Measurements from ENCODE around the gene RASA3. TPM values are rescaled to one million over a fixed set of nuclear protein-coding genes. Genes with fewer than 3 reads are reported as not detected.

Gene RASA3
- total RNA-seq, 4 donors from 2014 or later = 25.0 to 43.1 (median 30.2) TPM

- TF ChIP-seq EP300 (IDR thresholded peaks at IDR 0.05) = no peak
- TF ChIP-seq POLR2AphosphoS5 (IDR thresholded peaks at IDR 0.05) = peak; percentile 89
- TF ChIP-seq POLR2A (IDR thresholded peaks at IDR 0.05) = peak; percentile 23 to 39
- TF ChIP-seq CTCF (IDR thresholded peaks at IDR 0.05) = peak in 2 of 4 experiments; percentile 9 to 17
- Histone ChIP-seq H3K4me1 (peaks cover 0 to 83% (median 54%) of the 10 kb centered on the region in 3 donors), H3K27me3 (no peaks in the 10 kb centered on the region), H3K4me3 (peak overlapping the region; percentile 31 to 47), H3K9me3 (no peaks in the 10 kb centered on the region), H3K27ac (peak overlapping the region; percentile 92 to 99 (median 95)), H3K36me3 (no peaks in the 10 kb centered on the region)
- 0% methylated on average over 1 of the region's 25 CpGs; no CpG with 5 or more reads in 1 of the 2 donors for WGBS, 2 donors (ENCODE audit: low coverage in 1 of 2)
- peak; percentile 92 for ATAC-seq
Observed at GRCh38 chr13:114065141-114065925, 67.1 kb downstream of the RASA3 start.

GRCh38 chr13:114064450-114065140, 67.8 kb downstream of the RASA3 start:
- peak; percentile 1 for ATAC-seq

GRCh38 chr13:114063545-114064449, 68.6 kb downstream of the RASA3 start:
- Histone ChIP-seq H3K4me1 (peaks cover 0 to 91% (median 50%) of the 10 kb centered on the region in 3 donors), H3K9me3 (no peaks in the 10 kb centered on the region), H3K27ac (peak overlapping the region; percentile 92 to 99 (median 95)), H3K4me3 (peak overlapping the region; percentile 31 to 47), H3K36me3 (no peaks in the 10 kb centered on the region), H3K27me3 (no peaks in the 10 kb centered on the region)
- peak; percentile 41 for ATAC-seq
- TF ChIP-seq EP300 (IDR thresholded peaks at IDR 0.05) (no peak), POLR2AphosphoS5 (IDR thresholded peaks at IDR 0.05) (peak; percentile 71), CTCF (IDR thresholded peaks at IDR 0.05) (peak in 1 of 4 experiments; percentile 20), POLR2A (IDR thresholded peaks at IDR 0.05) (peak; percentile 36 to 51)
- WGBS, 2 donors (ENCODE audit: low coverage in 1 of 2) = 14 to 18% methylated on average over 8 of the region's 22 CpGs

More at GRCh38 chr13:114064450-114065140, 67.8 kb downstream of the RASA3 start:
- 0 to 11% methylated on average over 4 to 5 of the region's 20 CpGs for WGBS, 2 donors (ENCODE audit: low coverage in 1 of 2)
- peak in 1 of 2 donors; percentile 12 for TF ChIP-seq POLR2A (IDR thresholded peaks at IDR 0.05)
- TF ChIP-seq EP300 (IDR thresholded peaks at IDR 0.05) = no peak
- TF ChIP-seq CTCF (IDR thresholded peaks at IDR 0.05) = peak in 1 of 4 experiments; percentile 20
- no peak for TF ChIP-seq POLR2AphosphoS5 (IDR thresholded peaks at IDR 0.05)
- Histone ChIP-seq H3K27me3 (no peaks in the 10 kb centered on the region), H3K4me1 (peaks cover 0 to 90% (median 54%) of the 10 kb centered on the region in 3 donors), H3K27ac (peak overlapping the region; percentile 92 to 99 (median 95)), H3K4me3 (peak overlapping the region; percentile 31 to 47), H3K9me3 (no peaks in the 10 kb centered on the region), H3K36me3 (no peaks in the 10 kb centered on the region)

GRCh38 chr13:114062754-114063153, 69.7 kb downstream of the RASA3 start:
- no peaks in the 10 kb centered on the region for H3K9me3 ChIP-seq
- H3K27me3 ChIP-seq = no peaks in the 10 kb centered on the region
- H3K4me3 ChIP-seq = no peak overlapping the region
- peak overlapping the region in 3 of 4 donors; percentile 40 to 98 (median 76) for H3K27ac ChIP-seq
- no peak for ATAC-seq
- no peaks in the 10 kb centered on the region for H3K36me3 ChIP-seq
- TF ChIP-seq EP300 (IDR thresholded peaks at IDR 0.05) (no peak), POLR2A (IDR thresholded peaks at IDR 0.05) (no peak)
- peaks cover 0 to 91% (median 40%) of the 10 kb centered on the region in 3 donors for H3K4me1 ChIP-seq
- 72 to 75% methylated on average over 1 to 7 of the region's 16 CpGs for WGBS, 2 donors (ENCODE audit: low coverage in 1 of 2)

Measured in gastroesophageal sphincter (tissue), 4 donors.